Measurements from ENCODE around the gene VSIG2.
"Not testable (repeated sequence)": the region's sequence is repeated elsewhere in the genome, so short reads cannot be mapped to it uniquely, and the experiment has no call there.

The VSIG2 gene, protein sequence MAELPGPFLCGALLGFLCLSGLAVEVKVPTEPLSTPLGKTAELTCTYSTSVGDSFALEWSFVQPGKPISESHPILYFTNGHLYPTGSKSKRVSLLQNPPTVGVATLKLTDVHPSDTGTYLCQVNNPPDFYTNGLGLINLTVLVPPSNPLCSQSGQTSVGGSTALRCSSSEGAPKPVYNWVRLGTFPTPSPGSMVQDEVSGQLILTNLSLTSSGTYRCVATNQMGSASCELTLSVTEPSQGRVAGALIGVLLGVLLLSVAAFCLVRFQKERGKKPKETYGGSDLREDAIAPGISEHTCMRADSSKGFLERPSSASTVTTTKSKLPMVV

DNA sequence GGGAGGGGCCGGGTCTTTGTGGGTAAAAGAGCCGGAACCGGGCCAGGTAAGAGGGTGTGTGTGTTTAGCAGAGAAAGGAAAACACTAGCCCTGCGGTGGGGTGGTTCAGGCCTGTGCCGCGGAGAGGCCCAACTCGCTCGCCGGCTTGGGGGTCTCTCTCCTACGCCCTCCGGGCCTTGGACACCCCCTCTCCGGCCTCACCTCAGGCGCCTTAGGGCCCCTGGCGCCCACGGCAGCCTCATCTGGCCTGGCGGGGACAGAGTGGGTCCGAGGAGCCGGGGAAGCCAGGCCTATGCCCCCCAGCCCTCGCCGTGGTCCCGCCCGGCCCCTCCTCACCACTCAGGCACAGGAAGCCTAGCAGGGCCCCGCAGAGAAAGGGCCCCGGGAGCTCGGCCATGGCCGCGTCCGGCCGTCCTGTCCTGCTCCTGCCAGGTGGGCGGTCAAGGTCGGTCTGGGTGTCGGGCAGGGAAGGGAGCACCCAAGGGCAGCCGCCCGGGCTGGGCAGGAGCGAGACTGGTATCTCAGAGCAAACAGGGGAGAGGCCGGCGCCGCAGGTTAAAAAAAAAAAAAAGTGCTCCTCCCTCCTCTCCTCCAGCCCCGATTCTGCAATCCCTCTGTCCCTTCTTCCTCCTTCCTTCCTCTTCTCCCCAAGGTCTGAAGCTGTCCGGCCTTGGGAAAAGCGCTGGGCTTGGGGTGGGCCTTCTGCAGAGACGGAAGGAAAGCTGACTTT lies at the start of gene VSIG2:
Gene VSIG2 (minus strand): TSS at position 515 of the 730 bp plus-strand sequence. CDS start 118 bp downstream, at position 397.
- no peak for DNase-seq (ENCODE audit: low read depth in 2 of 3, low spot score in 2 of 3)

DNA sequence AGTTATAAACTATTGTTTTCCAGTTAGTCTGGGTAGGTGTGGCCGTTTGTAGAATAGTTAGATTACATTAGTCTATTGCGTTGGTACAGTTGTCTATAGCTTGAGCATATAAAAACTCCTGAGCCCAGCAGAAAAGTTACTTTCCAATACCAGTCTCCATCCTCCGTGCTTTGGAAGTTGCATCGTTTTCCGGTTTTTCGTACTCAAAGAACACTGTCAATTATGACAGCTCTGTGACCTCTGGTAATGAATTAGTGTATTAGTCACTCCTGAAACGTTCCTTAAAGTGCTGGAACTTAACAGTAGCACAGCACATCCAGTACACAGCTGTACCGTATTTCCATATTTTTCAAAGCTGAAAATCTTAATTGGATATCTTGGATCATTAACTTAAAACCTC lies 49.0 kb upstream of the VSIG2 start:
- DNase-seq (ENCODE audit: low read depth in 2 of 3, low spot score in 2 of 3), result no peak

DNA sequence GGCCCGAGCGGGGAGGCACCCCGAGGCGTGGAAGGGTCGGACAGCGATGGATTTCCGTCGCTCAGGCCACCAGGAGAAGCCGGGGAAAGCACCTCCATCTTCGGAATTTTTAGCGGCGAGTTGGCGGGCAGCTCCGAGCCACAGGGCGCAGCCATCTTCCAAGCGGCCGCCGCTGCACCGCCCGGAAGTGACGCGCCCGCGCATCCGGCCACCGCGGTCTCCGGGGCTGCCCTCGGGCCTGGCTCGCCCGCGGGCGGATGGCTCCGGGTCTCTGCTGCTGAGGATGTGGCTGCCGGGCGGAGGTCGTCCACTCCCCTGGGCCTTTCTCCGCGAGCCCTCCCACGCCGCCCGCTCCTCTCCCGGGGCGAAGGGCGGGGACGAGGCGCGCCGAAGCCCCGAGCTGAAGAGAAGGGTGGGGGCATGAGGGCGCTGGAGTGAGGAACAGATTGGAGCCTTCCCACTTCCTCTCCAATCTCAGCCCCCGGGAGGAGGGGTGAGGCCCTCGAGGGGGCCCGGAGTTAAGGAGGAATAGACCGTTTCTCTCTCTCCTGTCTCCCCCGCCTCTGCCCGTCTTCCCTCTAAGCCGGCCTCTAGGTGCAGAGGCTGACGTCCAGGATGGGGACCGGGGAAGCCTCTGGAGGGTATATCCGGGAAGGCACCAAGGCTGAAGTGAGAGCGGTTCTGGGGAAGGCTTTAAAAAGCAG lies 48.3 kb upstream of the VSIG2 start, which contains the start of gene MSANTD2:
Gene MSANTD2 (minus strand): TSS at position 181 of the 704 bp plus-strand sequence. CDS start 26 bp downstream, at position 155.
- DNase-seq (ENCODE audit: low read depth in 2 of 3, low spot score in 2 of 3), result peak; percentile 61 to 71 (median 70)

DNA sequence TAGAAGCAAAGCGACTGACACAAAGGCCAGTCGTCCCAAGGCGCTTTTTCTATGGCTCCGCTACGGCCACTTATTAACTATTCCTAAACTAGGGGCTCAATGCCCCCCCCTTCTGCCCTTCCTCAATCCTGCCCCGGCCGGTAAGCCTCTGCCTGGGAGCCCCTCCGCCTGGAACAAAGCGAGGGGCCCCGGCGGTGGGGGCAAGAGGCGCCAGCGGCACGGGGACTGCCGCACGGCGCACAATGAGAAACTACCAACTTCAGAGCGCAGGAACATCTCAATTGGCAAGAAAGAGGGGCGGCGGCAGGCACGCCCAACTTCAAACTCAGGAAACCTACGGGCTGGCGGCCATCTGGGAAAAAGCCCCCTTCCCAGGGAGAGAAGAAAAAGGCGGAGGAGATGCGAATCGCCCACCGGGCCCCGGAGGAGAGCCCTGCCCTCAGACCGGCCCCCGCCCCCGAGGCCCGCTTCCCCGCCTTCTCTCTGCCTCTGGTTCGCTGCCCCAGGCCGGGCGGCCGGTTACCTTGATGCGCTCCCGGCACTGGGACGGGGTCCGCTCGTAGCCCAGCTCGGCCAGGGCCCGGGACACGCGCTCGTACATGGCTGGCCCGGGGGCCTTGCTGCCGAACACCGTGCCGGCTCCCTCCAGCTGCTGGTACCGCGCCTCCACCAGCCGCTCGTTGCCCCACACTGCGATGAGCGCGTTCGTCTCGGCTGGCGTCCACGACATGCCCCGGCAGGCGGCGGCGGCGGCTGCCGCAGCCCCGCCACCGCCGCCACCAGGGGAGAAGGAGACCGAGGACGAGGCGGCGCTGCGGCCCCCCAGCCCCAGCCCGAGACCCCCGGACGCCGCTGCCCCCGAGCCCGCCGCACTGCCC lies 47.5 kb upstream of the VSIG2 start:
- peak; percentile 7 to 23 (median 11) for DNase-seq (ENCODE audit: low read depth in 2 of 3, low spot score in 2 of 3)

DNA sequence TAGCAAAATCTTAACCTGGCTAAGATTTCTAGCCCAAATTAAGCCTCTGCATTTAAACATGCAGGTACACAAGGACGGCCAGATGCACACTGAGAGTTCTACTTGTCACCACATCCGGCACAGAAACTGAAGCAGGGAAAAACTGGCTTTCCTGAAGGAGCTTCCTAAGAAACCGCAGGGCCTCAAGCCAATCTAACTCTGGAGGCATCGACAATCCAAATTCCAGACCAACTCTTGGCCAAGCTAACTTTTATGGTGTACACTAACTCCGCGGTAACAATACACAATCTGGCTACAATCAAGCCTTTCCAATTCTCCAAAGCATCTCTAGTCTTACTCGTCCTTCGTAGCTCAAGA lies 46.9 kb upstream of the VSIG2 start:
- DNase-seq (ENCODE audit: low read depth in 2 of 3, low spot score in 2 of 3), result no peak

DNA sequence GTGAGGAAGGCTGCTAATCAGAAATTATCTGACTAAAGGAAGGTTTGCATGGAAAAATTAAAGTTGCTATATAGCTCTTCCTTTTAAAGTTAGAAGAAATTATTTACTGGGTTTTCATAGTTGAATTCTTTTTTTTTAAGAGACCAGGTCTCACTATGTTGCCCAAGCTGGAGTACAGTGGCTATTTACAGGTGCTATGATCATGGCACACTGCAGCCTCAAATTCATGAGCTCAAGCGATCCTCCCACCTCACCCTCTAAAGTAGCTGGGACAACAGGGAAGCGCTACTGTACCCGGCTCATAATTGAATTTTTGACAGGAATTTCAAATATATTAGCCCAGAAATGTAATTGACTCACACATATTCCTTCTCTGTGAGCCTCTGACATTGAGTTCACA lies 44.3 kb upstream of the VSIG2 start:
- DNase-seq (ENCODE audit: low read depth in 2 of 3, low spot score in 2 of 3), result no peak

DNA sequence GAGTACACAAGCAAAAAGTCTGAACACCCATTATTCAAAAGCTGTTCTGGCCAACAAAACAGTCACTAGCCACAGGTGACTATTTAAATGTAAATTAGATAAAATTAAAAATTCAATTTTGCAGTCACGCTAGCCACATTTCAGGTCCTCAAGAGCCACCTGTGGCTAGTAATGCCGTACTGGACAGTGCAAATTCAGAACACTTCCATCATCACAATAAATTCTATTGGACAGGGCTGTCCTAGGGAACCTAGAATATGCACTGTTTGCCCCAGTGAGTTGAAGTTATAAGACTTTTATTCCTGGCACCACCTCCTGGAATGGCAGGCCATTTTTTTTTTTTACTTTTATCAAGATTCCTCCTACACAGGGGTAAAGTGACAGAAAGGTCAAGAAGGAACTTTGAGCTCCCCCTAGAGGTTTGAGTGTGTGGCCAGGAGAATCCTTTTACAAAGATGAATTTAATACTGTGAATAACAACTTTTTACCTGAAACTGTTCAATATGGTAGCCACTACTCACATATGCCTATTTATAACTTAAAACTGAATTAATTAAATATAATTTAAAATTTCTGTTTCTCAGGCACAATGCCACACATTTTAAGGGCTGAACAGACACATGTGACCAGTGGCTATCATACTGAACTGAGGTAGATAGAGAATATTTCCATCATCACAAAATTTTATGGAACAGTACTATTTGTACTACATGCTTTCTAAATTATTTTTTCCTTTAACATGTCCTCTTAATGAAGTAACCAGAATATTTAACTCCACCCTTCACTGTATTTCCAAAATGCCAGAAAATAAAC lies 41.6 kb upstream of the VSIG2 start:
- DNase-seq (ENCODE audit: low read depth in 2 of 3, low spot score in 2 of 3), result no peak

DNA sequence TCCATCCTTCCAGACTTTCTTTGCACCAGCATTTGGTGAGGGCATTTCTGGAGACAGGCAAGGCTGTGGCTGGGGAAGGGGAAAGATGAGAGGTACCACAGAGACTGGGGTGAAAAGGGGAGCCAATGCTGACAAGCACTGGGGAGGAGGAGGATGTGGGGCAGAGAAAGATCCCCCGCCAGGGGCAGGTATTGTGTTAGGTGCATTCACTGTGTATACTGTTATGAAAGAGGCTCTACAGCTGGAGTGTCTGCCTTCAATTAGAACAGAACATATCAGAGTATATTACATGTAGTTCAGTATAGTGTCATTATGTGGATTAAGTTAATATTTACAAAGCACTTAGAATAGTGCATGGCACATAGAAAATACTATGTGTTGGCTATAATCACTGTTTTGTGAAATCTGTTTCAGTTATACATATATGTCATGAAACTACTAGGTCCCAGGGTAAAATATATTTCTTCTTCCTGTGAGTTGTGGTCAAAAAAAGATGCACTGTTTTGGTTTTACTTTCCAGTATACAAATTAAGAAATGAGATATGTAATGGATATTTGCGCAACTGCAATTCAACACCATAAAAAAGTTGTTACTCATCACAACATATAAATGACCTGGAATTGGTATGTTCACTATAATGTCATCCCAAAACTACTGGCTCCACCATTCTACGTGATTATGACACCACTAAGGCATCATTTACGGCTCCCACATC lies 39.7 kb upstream of the VSIG2 start:
- DNase-seq (ENCODE audit: low read depth in 2 of 3, low spot score in 2 of 3), result no peak

DNA sequence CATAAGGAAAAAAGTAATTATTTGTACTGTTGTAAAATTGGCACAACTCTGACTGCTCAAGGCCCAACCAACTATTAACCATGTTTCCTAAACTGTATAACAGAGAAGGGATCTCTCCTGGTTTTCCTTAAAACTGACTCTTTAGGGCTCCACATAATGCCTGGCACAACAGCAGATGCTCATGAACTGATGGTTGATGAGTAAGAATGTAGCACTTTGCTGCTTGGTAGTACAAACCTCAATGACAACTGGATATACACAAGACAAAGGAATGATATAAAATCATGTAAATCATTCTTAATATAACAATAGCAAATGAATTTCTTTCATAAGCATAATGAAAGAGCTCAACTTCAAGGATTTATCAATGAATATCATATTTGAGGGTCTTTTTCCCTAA lies 36.5 kb upstream of the VSIG2 start:
- DNase-seq (ENCODE audit: low read depth in 2 of 3, low spot score in 2 of 3), result no peak

DNA sequence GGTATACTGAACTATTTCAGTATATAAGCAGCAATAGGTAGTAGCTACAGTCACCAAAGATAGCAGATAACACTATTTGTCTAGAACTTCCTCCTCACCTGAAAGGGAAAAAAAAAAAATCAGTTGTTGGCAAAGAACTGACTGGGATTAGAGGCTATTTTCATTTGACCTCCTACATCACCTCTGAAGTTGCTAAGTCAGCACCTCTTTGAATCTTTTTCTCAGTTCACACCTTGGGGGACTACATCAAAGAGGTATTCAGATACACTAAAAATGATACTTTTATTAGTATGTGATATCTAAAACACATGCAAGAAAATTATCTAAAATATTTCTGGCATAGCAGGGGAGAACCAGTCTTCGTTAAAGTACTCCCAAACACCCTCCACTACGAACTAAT lies 32.0 kb upstream of the VSIG2 start:
- DNase-seq (ENCODE audit: low read depth in 2 of 3, low spot score in 2 of 3), result no peak

DNA sequence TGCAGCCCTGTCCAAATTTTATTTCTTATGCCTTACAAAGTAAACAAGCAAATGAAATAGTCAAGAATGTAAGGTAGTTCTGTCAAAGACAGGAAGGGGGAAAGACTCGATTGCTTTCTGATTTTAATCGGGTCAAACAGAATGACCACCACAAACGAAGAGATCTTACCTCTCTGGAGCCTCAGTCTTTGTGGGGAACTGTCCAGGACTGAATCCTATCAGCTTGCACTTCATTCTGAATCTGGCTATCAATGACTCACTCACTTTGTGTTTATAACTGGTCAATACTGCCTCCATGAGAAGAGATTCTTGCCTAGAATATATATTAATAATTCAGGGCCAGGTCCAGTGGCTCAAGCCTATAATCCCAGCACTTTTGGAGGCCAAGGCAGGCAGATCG lies 30.9 kb upstream of the VSIG2 start:
- DNase-seq (ENCODE audit: low read depth in 2 of 3, low spot score in 2 of 3), result no peak

DNA sequence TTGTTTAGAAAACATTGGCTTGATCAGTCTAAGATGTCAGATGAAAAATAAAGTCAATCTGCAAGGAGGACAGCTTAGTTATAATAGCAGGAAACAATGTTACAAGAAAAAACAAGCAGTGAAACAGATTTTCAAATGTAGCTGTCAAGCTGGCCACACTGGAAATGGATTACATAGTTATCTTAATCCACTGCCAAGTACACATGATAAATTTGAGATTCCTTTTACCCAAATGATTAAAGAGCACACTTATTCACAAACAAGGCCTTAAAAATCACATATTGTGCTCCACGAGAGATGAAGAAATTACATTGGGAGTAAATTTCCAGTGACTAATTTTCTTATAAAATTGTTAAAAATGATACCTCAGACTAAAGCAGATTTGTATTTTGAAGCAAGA lies 27.5 kb upstream of the VSIG2 start:
- DNase-seq (ENCODE audit: low read depth in 2 of 3, low spot score in 2 of 3), result no peak

DNA sequence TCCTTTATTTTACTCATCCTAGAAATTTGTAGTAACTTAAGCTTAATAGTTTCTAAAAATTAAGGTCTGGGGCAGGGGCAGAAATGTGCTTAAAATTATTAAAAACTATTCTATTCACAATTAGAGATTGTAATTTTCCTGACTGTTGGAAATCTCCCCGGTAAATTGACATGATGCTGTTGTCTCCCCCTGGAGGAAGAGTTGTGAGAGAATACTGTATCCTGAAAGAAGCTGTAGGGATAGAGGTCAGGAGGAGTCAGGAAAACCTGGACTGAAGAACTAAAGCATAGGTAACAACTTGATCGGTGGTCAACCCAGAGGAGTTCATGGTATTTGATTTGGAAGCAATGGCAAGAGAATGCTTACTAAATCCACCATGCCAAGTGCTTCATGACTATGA lies 26.2 kb upstream of the VSIG2 start:
- DNase-seq (ENCODE audit: low read depth in 2 of 3, low spot score in 2 of 3), result no peak

DNA sequence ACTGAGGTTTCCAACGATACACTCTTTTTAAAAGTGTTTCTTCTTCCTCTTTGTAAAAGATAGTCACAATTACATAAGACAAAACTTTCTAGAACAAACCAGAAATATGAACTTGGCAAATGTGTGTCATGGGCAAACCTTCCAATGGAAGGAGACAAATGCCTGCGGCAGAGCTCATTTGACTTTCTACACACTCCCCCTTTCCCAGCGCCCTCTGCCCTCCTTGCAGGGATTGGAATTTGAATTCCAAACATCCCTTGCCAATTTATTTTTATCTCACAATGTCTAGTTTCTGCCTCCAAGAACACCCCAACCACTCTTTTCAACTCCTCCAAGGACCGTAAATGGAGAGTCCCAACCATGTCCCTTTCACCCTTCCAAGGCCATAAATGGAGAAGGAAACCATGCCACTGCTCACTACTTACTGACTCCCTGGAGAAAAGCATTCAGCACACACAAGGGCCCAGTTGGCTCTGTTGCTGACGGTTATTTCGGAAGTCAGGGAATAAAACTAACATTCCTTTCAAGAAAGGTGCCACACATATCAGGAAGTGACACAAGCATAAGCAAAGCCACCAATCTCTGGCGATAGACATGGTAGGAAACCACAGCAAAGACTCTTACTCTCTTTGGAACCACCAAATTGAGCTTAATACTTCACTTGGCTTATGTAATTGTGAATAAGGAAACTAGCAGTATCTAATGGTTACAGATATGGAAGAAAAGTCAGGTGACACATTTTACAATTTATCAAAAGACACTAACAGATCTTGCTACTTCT lies 25.0 kb upstream of the VSIG2 start:
- DNase-seq (ENCODE audit: low read depth in 2 of 3, low spot score in 2 of 3), result no peak

DNA sequence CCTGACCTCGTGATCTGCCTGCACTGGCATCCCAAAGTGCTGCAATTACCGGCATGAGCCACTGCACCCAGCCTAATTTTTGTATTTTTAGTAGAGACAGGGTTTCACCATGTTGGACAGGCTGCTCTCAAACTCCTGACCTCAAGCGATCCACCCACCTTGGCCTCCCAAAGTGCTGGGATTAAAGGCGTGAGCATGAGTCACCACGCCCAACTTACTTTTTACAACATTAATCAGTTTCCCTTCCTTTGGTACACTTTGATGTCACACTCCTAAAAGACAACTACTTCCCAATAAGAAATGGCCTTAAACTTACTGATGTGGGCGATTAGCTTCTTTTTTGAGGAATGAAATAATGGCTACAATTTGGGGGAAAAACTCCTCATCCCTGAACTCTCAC lies 18.9 kb upstream of the VSIG2 start:
- DNase-seq (ENCODE audit: low read depth in 2 of 3, low spot score in 2 of 3), result not testable (repeated sequence)

DNA sequence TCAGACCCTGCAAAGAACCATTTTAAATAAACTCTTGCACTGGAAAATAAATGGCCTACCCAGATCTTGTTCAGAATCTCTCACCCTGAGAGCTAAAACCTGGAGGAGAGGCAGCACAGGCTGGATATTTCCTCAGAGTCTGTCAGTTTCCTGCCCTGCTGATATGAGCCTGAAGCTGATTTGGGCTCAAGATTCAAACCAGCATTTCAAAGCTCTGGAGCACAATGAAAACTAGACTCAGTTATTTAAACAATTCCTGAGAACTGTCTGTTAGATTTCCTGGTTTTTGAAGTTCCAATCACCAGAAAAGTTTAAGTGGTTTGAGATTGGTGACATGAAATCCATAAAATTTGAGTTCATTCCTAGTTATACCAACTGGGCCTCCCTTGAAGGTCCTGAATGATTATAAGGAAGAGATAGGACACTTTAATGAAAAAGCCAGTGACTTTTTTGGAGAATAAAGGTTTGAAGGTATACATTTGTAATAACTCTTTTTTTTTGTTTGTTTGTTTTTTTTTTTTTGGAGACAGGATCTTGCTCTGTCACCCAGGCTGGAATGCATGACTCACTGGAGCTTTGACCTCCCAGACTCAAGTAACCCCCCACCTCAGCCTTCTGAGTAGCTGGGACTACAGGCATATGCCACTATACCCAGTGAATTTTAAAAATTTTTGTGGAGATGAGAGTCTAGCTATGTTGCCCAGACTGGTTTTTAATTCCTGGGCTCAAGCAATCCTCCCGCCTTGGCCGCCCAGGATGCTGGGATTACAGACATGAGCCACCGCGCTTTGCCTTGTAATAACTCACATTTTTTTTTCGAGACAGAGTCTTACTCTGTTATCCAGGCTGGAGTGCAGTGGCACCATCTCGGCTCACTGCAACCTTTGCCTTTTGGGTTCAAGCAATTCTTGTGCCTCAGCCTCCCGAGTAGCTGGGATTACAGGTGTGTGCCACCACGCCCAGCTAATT lies 18.0 kb upstream of the VSIG2 start:
- DNase-seq (ENCODE audit: low read depth in 2 of 3, low spot score in 2 of 3), result no peak

DNA sequence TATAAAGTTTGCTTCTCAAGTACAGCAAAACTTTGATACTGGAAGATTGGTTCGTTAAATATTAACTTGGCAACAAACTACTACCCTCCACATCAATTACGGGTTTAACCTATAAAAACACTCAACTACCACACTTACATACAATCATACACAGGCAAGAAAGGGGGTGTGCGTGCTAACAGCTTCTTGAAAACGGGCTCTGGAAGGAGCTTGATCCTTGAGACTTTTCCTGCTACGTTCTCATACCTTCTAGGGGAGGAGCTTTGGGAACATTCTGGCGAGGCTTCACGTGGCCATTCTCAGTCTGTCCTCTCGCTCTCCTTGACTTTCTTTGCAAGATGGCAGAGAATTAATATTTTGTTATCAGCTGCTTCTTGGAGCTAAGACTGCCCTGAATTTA lies 16.9 kb upstream of the VSIG2 start:
- no peak for DNase-seq (ENCODE audit: low read depth in 2 of 3, low spot score in 2 of 3)

DNA sequence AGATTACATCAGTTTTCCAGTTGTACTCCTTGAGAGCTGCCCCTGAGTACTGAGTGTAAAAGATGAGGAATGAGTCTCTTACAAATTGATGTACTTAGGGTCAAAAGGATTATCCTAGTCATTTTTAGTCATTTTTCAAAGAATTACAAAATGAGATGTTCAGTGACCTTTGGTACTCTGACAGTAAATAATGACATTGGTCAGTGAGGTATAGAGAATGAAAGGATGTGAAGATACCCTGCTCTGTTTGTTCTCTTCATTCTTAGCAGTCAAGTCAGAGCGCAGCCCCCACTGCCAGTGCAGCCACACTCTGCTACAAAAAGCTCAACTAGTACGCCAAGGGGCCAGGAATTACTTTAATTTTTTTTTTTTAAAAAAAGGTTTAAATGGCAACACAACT lies 14.1 kb upstream of the VSIG2 start:
- no peak for DNase-seq (ENCODE audit: low read depth in 2 of 3, low spot score in 2 of 3)
